GM23338 (cell line): ENCODE results near the gene PRELID2. TPM values are rescaled to one million over a fixed set of nuclear protein-coding genes. Genes with fewer than 3 reads are reported as not detected.

Experiments
- ATAC-seq: fragments of 200-7000 bp; cut with Tn5 transposase; 3 replicates; pipeline ENCODE4 v1.9.1; 2020
- DNase-seq: peaks from one replicate; pipeline ENCODE4 v3.0.0-alpha.2; 2015; ENCODE audit warnings: low spot score
- H2AFZ ChIP-seq: fragments of 200-600 bp; sonication (generic); 2 replicates; pipeline ENCODE4 v1.8.0; 2016; ENCODE audit warnings: antibody characterized with exemption, mild to moderate bottlenecking, moderate library complexity
- H3F3A ChIP-seq: fragments of 200-600 bp; sonication (generic); replicated peaks from 2 replicates; pipeline ENCODE4 v1.8.0; 2017; ENCODE audit warnings: antibody characterized with exemption, mixed run types, low read depth
- H3K27ac ChIP-seq: fragments of 200-600 bp; sonication (generic); 2 replicates; pipeline ENCODE4 v1.6.1; 2016; ENCODE audit warnings: low read depth
- H3K27me3 ChIP-seq: fragments of 200-600 bp; sonication (generic); 2 replicates; pipeline ENCODE4 v1.8.0; 2016; ENCODE audit warnings: mild to moderate bottlenecking, mixed run types, moderate library complexity; ENCODE audit not compliant: insufficient read depth
- H3K36me3 ChIP-seq: fragments of 200-600 bp; sonication (generic); 2 replicates; pipeline ENCODE4 v1.8.0; 2016; ENCODE audit warnings: mild to moderate bottlenecking; ENCODE audit not compliant: insufficient read depth
- H3K4me1 ChIP-seq: fragments of 200-600 bp; sonication (generic); 2 replicates; pipeline ENCODE4 v1.8.0; 2016; ENCODE audit warnings: mild to moderate bottlenecking, moderate library complexity; ENCODE audit not compliant: insufficient read depth
- H3K4me2 ChIP-seq: fragments of 200-600 bp; sonication (generic); 2 replicates; pipeline ENCODE4 v1.7.1; 2017; ENCODE audit warnings: mixed run types
- H3K4me3 ChIP-seq: fragments of 200-600 bp; sonication (generic); 2 replicates; pipeline ENCODE4 v1.6.1; 2016; ENCODE audit warnings: mixed run types
- H3K79me2 ChIP-seq: fragments of 200-600 bp; sonication (generic); replicated peaks from 2 replicates; pipeline ENCODE4 v1.8.0; 2017; ENCODE audit warnings: mild to moderate bottlenecking; ENCODE audit not compliant: insufficient read depth
- H3K9me2 ChIP-seq: fragments of 200-600 bp; sonication (generic); 2 replicates; pipeline ENCODE4 v1.8.0; 2017; ENCODE audit not compliant: insufficient read depth
- H4K20me1 ChIP-seq: fragments of 200-600 bp; sonication (generic); replicated peaks from 2 replicates; pipeline ENCODE4 v1.8.0; 2017; ENCODE audit warnings: mild to moderate bottlenecking; ENCODE audit not compliant: insufficient read depth
- H3K27ac Mint-ChIP-seq: 2 replicates; pipeline ENCODE4 v1.8.0; 2020; ENCODE audit warnings: inconsistent platforms, mild to moderate bottlenecking, moderate library complexity, mixed read lengths
- H3K27me3 Mint-ChIP-seq: 3 replicates; pipeline ENCODE4 v1.8.0; 2022; ENCODE audit warnings: low read depth, mild to moderate bottlenecking, moderate library complexity, mixed read lengths, inconsistent platforms; ENCODE audit not compliant: insufficient read depth, poor library complexity
- H3K36me3 Mint-ChIP-seq: 3 replicates; pipeline ENCODE4 v1.8.0; 2021; ENCODE audit warnings: low read depth, mild to moderate bottlenecking, inconsistent platforms, moderate library complexity, mixed read lengths
- H3K4me1 Mint-ChIP-seq: 3 replicates; pipeline ENCODE4 v1.8.0; 2020; ENCODE audit warnings: mild to moderate bottlenecking, inconsistent platforms, mixed read lengths
- H3K4me3 Mint-ChIP-seq: 3 replicates; pipeline ENCODE4 v1.8.0; 2021; ENCODE audit warnings: moderate library complexity, mild to moderate bottlenecking, inconsistent platforms, mixed read lengths
- H3K9me3 Mint-ChIP-seq: 3 replicates; pipeline ENCODE4 v1.8.0; 2020; ENCODE audit warnings: moderate library complexity, mild to moderate bottlenecking, inconsistent platforms, mixed read lengths
- CREB1 ChIP-seq: fragments of 250-450 bp; sonication (Bioruptor Pico); IDR thresholded peaks from 2 replicates; pipeline ENCODE4 v1.5.0; 2020; ENCODE audit warnings: low read depth, mild to moderate bottlenecking, moderate library complexity
- EZH2 ChIP-seq: fragments of 200-600 bp; sonication (generic); IDR thresholded peaks from one replicate; pipeline ENCODE4 v1.8.0; 2017; ENCODE audit warnings: antibody characterized with exemption, mild to moderate bottlenecking, low read depth; ENCODE audit not compliant: unreplicated experiment
- EZH2phosphoT487 ChIP-seq: fragments of 200-600 bp; sonication (generic); IDR thresholded peaks from one replicate; pipeline ENCODE4 v1.8.1; 2018; ENCODE audit warnings: antibody characterized with exemption; ENCODE audit not compliant: unreplicated experiment
- JUNB ChIP-seq: IDR thresholded peaks from one replicate; pipeline ENCODE4 v1.6.1; 2016; ENCODE audit warnings: antibody characterized with exemption; ENCODE audit not compliant: unreplicated experiment
- NANOG ChIP-seq: IDR thresholded peaks from 2 replicates; pipeline ENCODE4 v1.6.1; 2016; ENCODE audit warnings: antibody characterized with exemption, borderline replicate concordance
- POLR2AphosphoS5 ChIP-seq: IDR thresholded peaks from 2 replicates; pipeline ENCODE4 v1.6.1; 2016; ENCODE audit warnings: antibody characterized with exemption, low read depth
- STAT1 ChIP-seq: IDR thresholded peaks from one replicate; pipeline ENCODE4 v1.6.1; 2016; ENCODE audit warnings: antibody characterized with exemption; ENCODE audit not compliant: unreplicated experiment
- ZNF114 ChIP-seq: fragments of 250-450 bp; sonication (Bioruptor Pico); IDR thresholded peaks from 2 replicates; pipeline ENCODE4 v1.5.0; 2020; ENCODE audit warnings: mild to moderate bottlenecking, moderate library complexity
- ZNF331 ChIP-seq: fragments of 250-450 bp; sonication (Bioruptor Pico); IDR thresholded peaks from 2 replicates; pipeline ENCODE4 v1.5.0; 2020; ENCODE audit warnings: low read depth, mild to moderate bottlenecking, moderate library complexity
- polyA plus RNA-seq: library from polyadenylated mRNA; unstranded; fragments of >200 nt; fragmentation: Nextera tagmentation; extraction: Ambion mirVana; gene quantifications from 2 replicates; pipeline ENCODE4 v1.2.1, GENCODE V29; 2016
- total RNA-seq: library from RNA; depleted of rRNA; stranded (reverse); fragments of >200 nt; shearing (Covaris generic); gene quantifications from 2 replicates; pipeline ENCODE4 v1.2.3, GENCODE V29; 2014
- TF ChIP-seq, protein P1 (sequence below): fragments of 250-450 bp; sonication (Bioruptor Pico); IDR thresholded peaks from 2 replicates; pipeline ENCODE4 v1.5.0; 2020; ENCODE audit warnings: mild to moderate bottlenecking, moderate library complexity
- TF ChIP-seq, protein P2 (sequence below): IDR thresholded peaks from 2 replicates; pipeline ENCODE4 v1.6.1; 2016; ENCODE audit warnings: antibody characterized with exemption
- TF ChIP-seq, protein P3 (sequence below), 2 experiments: fragments of 200-600 bp in 1 of 2; sonication (generic) in 1 of 2; conservative IDR thresholded peaks; 2 replicates each; pipeline versions ENCODE4 v1.5.1 to v1.6.1; 2016 to 2017; ENCODE audit warnings: antibody characterized with exemption in 2 of 2, low read depth in 2 of 2, mild to moderate bottlenecking in 2 of 2, moderate library complexity in 1 of 2
- TF ChIP-seq, protein P4 (sequence below): IDR thresholded peaks from one replicate; pipeline ENCODE4 v1.6.1; 2018; ENCODE audit warnings: antibody characterized with exemption; ENCODE audit not compliant: unreplicated experiment

The PRELID2 gene
- total and polyA plus RNA-seq, 2 experiments from 2014 or later, result 9.3 to 9.8 TPM

DNA sequence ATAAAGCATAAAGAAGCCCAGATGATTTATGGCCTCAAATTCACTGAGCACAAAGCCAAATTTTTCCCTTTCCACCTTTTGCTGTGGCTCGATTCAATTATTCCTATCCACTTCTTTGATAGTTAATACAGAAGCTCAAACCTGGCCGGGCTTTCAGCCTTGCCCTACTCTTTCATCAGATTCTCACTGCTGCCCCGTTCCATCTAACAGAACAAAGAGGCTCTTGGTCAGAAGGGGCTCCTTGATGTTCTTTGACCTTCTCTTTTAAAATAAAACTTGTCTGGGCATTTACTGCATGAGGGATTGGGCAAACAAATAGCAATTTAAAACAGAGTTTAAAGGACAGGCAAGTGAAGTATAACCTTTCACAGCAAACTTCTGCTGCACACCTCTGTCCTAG is 27.9 kb upstream of the PRELID2 start:
- no peak overlapping the region for H3K4me3 ChIP-seq
- H3F3A ChIP-seq, result no peaks in the 10 kb centered on the region
- H3K4me1 ChIP-seq, result no peaks in the 10 kb centered on the region
- TF ChIP-seq, protein P1, sequence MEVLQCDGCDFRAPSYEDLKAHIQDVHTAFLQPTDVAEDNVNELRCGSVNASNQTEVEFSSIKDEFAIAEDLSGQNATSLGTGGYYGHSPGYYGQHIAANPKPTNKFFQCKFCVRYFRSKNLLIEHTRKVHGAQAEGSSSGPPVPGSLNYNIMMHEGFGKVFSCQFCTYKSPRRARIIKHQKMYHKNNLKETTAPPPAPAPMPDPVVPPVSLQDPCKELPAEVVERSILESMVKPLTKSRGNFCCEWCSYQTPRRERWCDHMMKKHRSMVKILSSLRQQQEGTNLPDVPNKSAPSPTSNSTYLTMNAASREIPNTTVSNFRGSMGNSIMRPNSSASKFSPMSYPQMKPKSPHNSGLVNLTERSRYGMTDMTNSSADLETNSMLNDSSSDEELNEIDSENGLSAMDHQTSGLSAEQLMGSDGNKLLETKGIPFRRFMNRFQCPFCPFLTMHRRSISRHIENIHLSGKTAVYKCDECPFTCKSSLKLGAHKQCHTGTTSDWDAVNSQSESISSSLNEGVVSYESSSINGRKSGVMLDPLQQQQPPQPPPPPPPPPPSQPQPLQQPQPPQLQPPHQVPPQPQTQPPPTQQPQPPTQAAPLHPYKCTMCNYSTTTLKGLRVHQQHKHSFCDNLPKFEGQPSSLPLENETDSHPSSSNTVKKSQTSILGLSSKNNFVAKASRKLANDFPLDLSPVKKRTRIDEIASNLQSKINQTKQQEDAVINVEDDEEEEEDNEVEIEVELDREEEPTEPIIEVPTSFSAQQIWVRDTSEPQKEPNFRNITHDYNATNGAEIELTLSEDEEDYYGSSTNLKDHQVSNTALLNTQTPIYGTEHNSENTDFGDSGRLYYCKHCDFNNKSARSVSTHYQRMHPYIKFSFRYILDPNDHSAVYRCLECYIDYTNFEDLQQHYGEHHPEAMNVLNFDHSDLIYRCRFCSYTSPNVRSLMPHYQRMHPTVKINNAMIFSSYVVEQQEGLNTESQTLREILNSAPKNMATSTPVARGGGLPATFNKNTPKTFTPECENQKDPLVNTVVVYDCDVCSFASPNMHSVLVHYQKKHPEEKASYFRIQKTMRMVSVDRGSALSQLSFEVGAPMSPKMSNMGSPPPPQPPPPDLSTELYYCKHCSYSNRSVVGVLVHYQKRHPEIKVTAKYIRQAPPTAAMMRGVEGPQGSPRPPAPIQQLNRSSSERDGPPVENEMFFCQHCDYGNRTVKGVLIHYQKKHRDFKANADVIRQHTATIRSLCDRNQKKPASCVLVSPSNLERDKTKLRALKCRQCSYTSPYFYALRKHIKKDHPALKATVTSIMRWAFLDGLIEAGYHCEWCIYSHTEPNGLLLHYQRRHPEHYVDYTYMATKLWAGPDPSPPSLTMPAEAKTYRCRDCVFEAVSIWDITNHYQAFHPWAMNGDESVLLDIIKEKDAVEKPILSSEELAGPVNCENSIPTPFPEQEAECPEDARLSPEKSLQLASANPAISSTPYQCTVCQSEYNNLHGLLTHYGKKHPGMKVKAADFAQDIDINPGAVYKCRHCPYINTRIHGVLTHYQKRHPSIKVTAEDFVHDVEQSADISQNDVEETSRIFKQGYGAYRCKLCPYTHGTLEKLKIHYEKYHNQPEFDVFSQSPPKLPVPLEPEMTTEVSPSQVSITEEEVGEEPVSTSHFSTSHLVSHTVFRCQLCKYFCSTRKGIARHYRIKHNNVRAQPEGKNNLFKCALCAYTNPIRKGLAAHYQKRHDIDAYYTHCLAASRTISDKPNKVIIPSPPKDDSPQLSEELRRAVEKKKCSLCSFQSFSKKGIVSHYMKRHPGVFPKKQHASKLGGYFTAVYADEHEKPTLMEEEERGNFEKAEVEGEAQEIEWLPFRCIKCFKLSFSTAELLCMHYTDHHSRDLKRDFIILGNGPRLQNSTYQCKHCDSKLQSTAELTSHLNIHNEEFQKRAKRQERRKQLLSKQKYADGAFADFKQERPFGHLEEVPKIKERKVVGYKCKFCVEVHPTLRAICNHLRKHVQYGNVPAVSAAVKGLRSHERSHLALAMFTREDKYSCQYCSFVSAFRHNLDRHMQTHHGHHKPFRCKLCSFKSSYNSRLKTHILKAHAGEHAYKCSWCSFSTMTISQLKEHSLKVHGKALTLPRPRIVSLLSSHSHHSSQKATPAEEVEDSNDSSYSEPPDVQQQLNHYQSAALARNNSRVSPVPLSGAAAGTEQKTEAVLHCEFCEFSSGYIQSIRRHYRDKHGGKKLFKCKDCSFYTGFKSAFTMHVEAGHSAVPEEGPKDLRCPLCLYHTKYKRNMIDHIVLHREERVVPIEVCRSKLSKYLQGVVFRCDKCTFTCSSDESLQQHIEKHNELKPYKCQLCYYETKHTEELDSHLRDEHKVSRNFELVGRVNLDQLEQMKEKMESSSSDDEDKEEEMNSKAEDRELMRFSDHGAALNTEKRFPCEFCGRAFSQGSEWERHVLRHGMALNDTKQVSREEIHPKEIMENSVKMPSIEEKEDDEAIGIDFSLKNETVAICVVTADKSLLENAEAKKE (CRISPR knock-in tag), result no peak
- TF ChIP-seq ZNF114 (no peak), EZH2phosphoT487 (no peak), NANOG (no peak), EZH2 (no peak), POLR2AphosphoS5 (no peak), JUNB (no peak), ZNF331 (no peak), CREB1 (CRISPR knock-in tag) (no peak), STAT1 (no peak)
- TF ChIP-seq, protein P2, sequence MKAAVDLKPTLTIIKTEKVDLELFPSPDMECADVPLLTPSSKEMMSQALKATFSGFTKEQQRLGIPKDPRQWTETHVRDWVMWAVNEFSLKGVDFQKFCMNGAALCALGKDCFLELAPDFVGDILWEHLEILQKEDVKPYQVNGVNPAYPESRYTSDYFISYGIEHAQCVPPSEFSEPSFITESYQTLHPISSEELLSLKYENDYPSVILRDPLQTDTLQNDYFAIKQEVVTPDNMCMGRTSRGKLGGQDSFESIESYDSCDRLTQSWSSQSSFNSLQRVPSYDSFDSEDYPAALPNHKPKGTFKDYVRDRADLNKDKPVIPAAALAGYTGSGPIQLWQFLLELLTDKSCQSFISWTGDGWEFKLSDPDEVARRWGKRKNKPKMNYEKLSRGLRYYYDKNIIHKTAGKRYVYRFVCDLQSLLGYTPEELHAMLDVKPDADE, result no peak
- TF ChIP-seq, protein P3, sequence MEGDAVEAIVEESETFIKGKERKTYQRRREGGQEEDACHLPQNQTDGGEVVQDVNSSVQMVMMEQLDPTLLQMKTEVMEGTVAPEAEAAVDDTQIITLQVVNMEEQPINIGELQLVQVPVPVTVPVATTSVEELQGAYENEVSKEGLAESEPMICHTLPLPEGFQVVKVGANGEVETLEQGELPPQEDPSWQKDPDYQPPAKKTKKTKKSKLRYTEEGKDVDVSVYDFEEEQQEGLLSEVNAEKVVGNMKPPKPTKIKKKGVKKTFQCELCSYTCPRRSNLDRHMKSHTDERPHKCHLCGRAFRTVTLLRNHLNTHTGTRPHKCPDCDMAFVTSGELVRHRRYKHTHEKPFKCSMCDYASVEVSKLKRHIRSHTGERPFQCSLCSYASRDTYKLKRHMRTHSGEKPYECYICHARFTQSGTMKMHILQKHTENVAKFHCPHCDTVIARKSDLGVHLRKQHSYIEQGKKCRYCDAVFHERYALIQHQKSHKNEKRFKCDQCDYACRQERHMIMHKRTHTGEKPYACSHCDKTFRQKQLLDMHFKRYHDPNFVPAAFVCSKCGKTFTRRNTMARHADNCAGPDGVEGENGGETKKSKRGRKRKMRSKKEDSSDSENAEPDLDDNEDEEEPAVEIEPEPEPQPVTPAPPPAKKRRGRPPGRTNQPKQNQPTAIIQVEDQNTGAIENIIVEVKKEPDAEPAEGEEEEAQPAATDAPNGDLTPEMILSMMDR (conservative IDR thresholded peaks at IDR 0.05; ENCODE audit: low read depth in 2 of 2), result no peak
- TF ChIP-seq, protein P4, sequence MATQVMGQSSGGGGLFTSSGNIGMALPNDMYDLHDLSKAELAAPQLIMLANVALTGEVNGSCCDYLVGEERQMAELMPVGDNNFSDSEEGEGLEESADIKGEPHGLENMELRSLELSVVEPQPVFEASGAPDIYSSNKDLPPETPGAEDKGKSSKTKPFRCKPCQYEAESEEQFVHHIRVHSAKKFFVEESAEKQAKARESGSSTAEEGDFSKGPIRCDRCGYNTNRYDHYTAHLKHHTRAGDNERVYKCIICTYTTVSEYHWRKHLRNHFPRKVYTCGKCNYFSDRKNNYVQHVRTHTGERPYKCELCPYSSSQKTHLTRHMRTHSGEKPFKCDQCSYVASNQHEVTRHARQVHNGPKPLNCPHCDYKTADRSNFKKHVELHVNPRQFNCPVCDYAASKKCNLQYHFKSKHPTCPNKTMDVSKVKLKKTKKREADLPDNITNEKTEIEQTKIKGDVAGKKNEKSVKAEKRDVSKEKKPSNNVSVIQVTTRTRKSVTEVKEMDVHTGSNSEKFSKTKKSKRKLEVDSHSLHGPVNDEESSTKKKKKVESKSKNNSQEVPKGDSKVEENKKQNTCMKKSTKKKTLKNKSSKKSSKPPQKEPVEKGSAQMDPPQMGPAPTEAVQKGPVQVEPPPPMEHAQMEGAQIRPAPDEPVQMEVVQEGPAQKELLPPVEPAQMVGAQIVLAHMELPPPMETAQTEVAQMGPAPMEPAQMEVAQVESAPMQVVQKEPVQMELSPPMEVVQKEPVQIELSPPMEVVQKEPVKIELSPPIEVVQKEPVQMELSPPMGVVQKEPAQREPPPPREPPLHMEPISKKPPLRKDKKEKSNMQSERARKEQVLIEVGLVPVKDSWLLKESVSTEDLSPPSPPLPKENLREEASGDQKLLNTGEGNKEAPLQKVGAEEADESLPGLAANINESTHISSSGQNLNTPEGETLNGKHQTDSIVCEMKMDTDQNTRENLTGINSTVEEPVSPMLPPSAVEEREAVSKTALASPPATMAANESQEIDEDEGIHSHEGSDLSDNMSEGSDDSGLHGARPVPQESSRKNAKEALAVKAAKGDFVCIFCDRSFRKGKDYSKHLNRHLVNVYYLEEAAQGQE, result no peak
- H3K9me3 Mint-ChIP-seq, result no peaks in the 10 kb centered on the region
- H3K27me3 Mint-ChIP-seq, result peaks cover 5% of the 10 kb centered on the region
- H3K79me2 ChIP-seq, result no peaks in the 10 kb centered on the region
- H3K27ac Mint-ChIP-seq, result no peak overlapping the region
- H3K4me2 ChIP-seq, result no peak overlapping the region
- no peak overlapping the region for H2AFZ ChIP-seq
- no peaks in the 10 kb centered on the region for H3K4me1 Mint-ChIP-seq
- DNase-seq (no peak), ATAC-seq (no peak)
- H4K20me1 ChIP-seq, result no peaks in the 10 kb centered on the region
- no peaks in the 10 kb centered on the region for H3K9me2 ChIP-seq
- H3K36me3 Mint-ChIP-seq, result no peaks in the 10 kb centered on the region
- no peaks in the 10 kb centered on the region for H3K36me3 ChIP-seq
- no peaks in the 10 kb centered on the region for H3K27me3 ChIP-seq
- no peak overlapping the region for H3K4me3 Mint-ChIP-seq
- no peak overlapping the region for H3K27ac ChIP-seq
